Measurements from ENCODE around the gene CLSTN1.

- no peak for TF ChIP-seq CTCF (IDR thresholded peaks at IDR 0.05; ENCODE audit: borderline replicate concordance, extremely low read depth, low read length, poor library complexity, severe bottlenecking)
- no peak for TF ChIP-seq EZH2 (IDR thresholded peaks at IDR 0.05; ENCODE audit: borderline replicate concordance, low read depth, low read length, severe bottlenecking)
These were observed 88.0 kb downstream of the CLSTN1 start for GRCh38 chr1:9735800-9736199.
